ENCODE measurements around the gene DPEP1. TPM values are rescaled to one million over a fixed set of nuclear protein-coding genes. Genes with fewer than 3 reads are reported as not detected.
A peak's percentile ranks its signal among the peaks of the same experiment; 100 is the strongest.
"Not testable (repeated sequence)": the region's sequence is repeated elsewhere in the genome, so short reads cannot be mapped to it uniquely, and the experiment has no call there.

The DPEP1 gene
- total RNA-seq, 1 experiment from 2014 or later, result 0.17 TPM

DNA sequence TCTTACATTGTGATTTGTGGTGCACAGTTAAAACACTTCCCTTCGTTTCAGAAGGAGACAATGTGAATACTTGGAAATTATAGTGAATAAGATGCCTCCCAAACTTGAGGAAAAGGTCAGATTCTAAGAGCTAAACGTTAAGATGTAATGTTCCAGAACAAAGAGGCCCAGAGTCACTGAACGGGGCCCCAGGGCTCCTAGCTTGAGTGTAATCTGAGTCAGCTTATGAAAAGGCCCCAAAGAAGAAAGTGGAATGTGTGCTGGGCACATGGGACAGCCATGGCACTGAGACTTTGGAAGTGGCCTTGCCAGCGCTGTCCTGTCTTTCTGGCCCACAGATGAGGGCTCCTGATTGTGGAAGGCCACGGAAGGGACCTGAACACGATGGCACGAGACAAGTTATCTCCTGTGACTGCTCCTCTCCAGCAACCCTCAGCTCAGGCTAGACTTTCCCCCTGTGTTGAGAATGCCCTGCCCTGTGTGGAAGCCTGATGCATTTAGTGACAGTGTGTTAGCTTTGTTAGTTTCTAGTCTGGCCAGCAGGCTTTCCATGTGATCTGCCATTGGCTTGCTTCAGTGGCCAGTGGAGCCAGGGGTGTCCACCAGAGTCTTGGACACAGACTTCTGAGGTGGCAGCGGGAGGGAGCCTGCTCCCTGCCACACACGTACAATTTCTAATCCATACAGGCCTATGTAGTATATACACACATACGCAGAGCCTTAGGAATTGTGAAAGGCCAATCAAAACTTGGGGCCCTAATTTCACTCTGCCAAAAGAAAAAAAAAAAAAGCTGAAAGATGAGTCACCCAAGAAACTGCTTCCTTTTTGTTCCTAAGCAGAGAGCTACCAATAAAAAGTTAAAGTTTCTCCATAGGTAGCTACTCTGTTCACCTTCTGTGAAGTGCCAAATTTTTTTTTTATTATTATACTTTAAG is 57.3 kb downstream of the DPEP1 start:
- DNase-seq (ENCODE audit: extremely low read depth, low read depth), result no peak

- DNase-seq (ENCODE audit: extremely low read depth, low read depth), result not testable (repeated sequence)
Observed at GRCh38 chr16:89671565-89671964, 58.1 kb downstream of the DPEP1 start.

- no peak for DNase-seq (ENCODE audit: extremely low read depth, low read depth)
Observed at GRCh38 chr16:89672177-89672941, 58.9 kb downstream of the DPEP1 start.

GRCh38 chr16:89678258-89678657 is 64.8 kb downstream of the DPEP1 start:
- DNase-seq (ENCODE audit: extremely low read depth, low read depth), result no peak

GRCh38 chr16:89685916-89686315 is 72.5 kb downstream of the DPEP1 start:
- DNase-seq (ENCODE audit: extremely low read depth, low read depth), result no peak

GRCh38 chr16:89686520-89687091 is 73.2 kb downstream of the DPEP1 start, which contains the start of gene CDK10:
Gene CDK10 (plus strand): TSS chr16:89686689. CDS start chr16:89686711, 22 bp downstream.
- peak; percentile 87 for DNase-seq (ENCODE audit: extremely low read depth, low read depth)

- no peak for DNase-seq (ENCODE audit: extremely low read depth, low read depth)
Observed at GRCh38 chr16:89687092-89687940, 73.9 kb downstream of the DPEP1 start.

Other genes starting within 250 kb of the DPEP1 start
- 49.2 and 56.1 TPM in 2 replicates for gene ANKRD11, start 123.1 kb upstream of the DPEP1 start, total RNA-seq (2014; rRNA removed; shearing (Covaris generic))
- 68.3 and 94.2 TPM in 2 replicates for gene SPG7, start 105.2 kb upstream of the DPEP1 start, total RNA-seq (2014; rRNA removed; shearing (Covaris generic))
- gene RPL13, start 53.0 kb upstream of the DPEP1 start, total RNA-seq (2014; rRNA removed; shearing (Covaris generic)), result 6,150 and 6,947 TPM in 2 replicates
- 38.5 and 43.1 TPM in 2 replicates for gene CPNE7, start 37.9 kb upstream of the DPEP1 start, total RNA-seq (2014; rRNA removed; shearing (Covaris generic))
- gene CHMP1A, start 44.1 kb downstream of the DPEP1 start, total RNA-seq (2014; rRNA removed; shearing (Covaris generic)), result 47.8 and 51.3 TPM in 2 replicates
- 4.0 and 4.8 TPM in 2 replicates for gene SPATA33, start 44.2 kb downstream of the DPEP1 start, total RNA-seq (2014; rRNA removed; shearing (Covaris generic))
- 30.2 and 42.3 TPM in 2 replicates for gene CDK10, start 73.0 kb downstream of the DPEP1 start, total RNA-seq (2014; rRNA removed; shearing (Covaris generic))
- gene SPATA2L, start 88.1 kb downstream of the DPEP1 start, total RNA-seq (2014; rRNA removed; shearing (Covaris generic)), result 14.4 and 14.9 TPM in 2 replicates
- gene VPS9D1, start 107.3 kb downstream of the DPEP1 start, total RNA-seq (2014; rRNA removed; shearing (Covaris generic)), result 5.7 and 6.3 TPM in 2 replicates
- gene ZNF276, start 107.9 kb downstream of the DPEP1 start, total RNA-seq (2014; rRNA removed; shearing (Covaris generic)), result 15.5 and 18.0 TPM in 2 replicates
- gene FANCA, start 203.0 kb downstream of the DPEP1 start, total RNA-seq (2014; rRNA removed; shearing (Covaris generic)), result 22.6 and 32.5 TPM in 2 replicates
- gene SPIRE2, start 214.8 kb downstream of the DPEP1 start, total RNA-seq (2014; rRNA removed; shearing (Covaris generic)), result 29.1 and 34.1 TPM in 2 replicates

Measured in NCI-H460 (cell line).